PC-3 (cell line): ENCODE measurements around the gene MMP7. TPM values are rescaled to one million over a fixed set of nuclear protein-coding genes. Genes with fewer than 3 reads are reported as not detected.
A peak's percentile ranks its signal among the peaks of the same experiment; 100 is the strongest.

Source experiments
- ATAC-seq: fragments of 200-7000 bp; cut with Tn5 transposase; 2 replicates; pipeline ENCODE4 v1.9.1; 2020; ENCODE audit warnings: mild to moderate bottlenecking, moderate library complexity
- BruUV-seq: library from RNA; stranded (reverse); fragments of 400-500 nt; replicated peaks from 2 replicates; lab custom pipeline; 2021; lab: Mats Ljungman, UMichigan
- CTCF ChIA-PET: fragments of 300-600 bp; sonication (Branson Sonifier 250); formaldehyde crosslinking; loops from one replicate; lab custom pipeline; 2022; ENCODE audit warnings: antibody characterized with exemption; lab: Charles Lee
- POLR2A ChIA-PET: fragments of 300-600 bp; sonication (Branson Sonifier 250); formaldehyde crosslinking; loops from one replicate; lab custom pipeline; 2022; ENCODE audit warnings: antibody characterized with exemption; ENCODE audit not compliant: unreplicated experiment; lab: Charles Lee
- DNase-seq: peaks from one replicate; pipeline ENCODE4 v3.0.0-alpha.2; 2015
- H2AFZ ChIP-seq: fragments of 300-600 bp; sonication (generic); 2 replicates; pipeline ENCODE4 v1.6.0; 2016; ENCODE audit warnings: antibody characterized with exemption, low read length
- H3F3A ChIP-seq: fragments of 300-600 bp; sonication (generic); one replicate; pipeline ENCODE4 v1.6.0; 2017; ENCODE audit warnings: antibody characterized with exemption, low read length, control low read depth, mild to moderate bottlenecking; ENCODE audit not compliant: unreplicated experiment
- H3K27ac ChIP-seq: fragments of 300-600 bp; sonication (generic); 2 replicates; pipeline ENCODE4 v1.5.1; 2016; ENCODE audit warnings: mild to moderate bottlenecking, low read length
- H3K27me3 ChIP-seq: fragments of 300-600 bp; sonication (generic); 2 replicates; pipeline ENCODE4 v1.6.1; 2016; ENCODE audit warnings: low read length, mixed read lengths
- H3K36me3 ChIP-seq: fragments of 300-600 bp; sonication (generic); 2 replicates; pipeline ENCODE4 v1.6.1; 2016; ENCODE audit warnings: low read depth, mixed run types, low read length, mixed read lengths
- H3K4me1 ChIP-seq: fragments of 300-600 bp; sonication (generic); 2 replicates; pipeline ENCODE4 v1.5.1; 2016; ENCODE audit warnings: low read length; ENCODE audit not compliant: insufficient read depth
- H3K4me2 ChIP-seq: fragments of 300-600 bp; sonication (generic); 2 replicates; pipeline ENCODE4 v1.6.0; 2016; ENCODE audit warnings: low read length
- H3K4me3 ChIP-seq: fragments of 300-600 bp; sonication (generic); 2 replicates; pipeline ENCODE4 v1.5.1; 2016; ENCODE audit warnings: mild to moderate bottlenecking, low read length, mixed read lengths
- H3K79me2 ChIP-seq: fragments of 300-600 bp; sonication (generic); 2 replicates; pipeline ENCODE4 v1.6.1; 2017; ENCODE audit warnings: low read length, mixed read lengths
- H3K9ac ChIP-seq: fragments of 300-600 bp; sonication (generic); 2 replicates; pipeline ENCODE4 v1.6.0; 2016; ENCODE audit warnings: mild to moderate bottlenecking, low read length
- H3K9me2 ChIP-seq: fragments of 300-600 bp; sonication (generic); replicated peaks from 2 replicates; pipeline ENCODE4 v1.6.1; 2016; ENCODE audit warnings: mixed run types, low read length, mixed read lengths
- H3K9me3 ChIP-seq: fragments of 300-600 bp; sonication (generic); 2 replicates; pipeline ENCODE4 v1.6.1; 2016; ENCODE audit warnings: low read length, mixed read lengths
- H4K20me1 ChIP-seq: fragments of 300-600 bp; sonication (generic); 2 replicates; pipeline ENCODE4 v1.6.1; 2016; ENCODE audit warnings: low read length, mixed read lengths
- CTCF ChIP-seq: fragments of 300-600 bp; sonication (generic); conservative IDR thresholded peaks from 2 replicates; pipeline ENCODE4 v1.5.1; 2017; ENCODE audit warnings: antibody characterized with exemption, low read depth, mild to moderate bottlenecking, low read length
- EZH2 ChIP-seq: fragments of 300-600 bp; sonication (generic); IDR thresholded peaks from one replicate; pipeline ENCODE4 v1.6.1; 2017; ENCODE audit warnings: antibody characterized with exemption, mild to moderate bottlenecking, low read length; ENCODE audit not compliant: unreplicated experiment
- EZH2phosphoT487 ChIP-seq: fragments of 300-600 bp; sonication (generic); IDR thresholded peaks from 2 replicates; pipeline ENCODE4 v1.6.1; 2018; ENCODE audit warnings: mild to moderate bottlenecking, antibody characterized with exemption, low read length, borderline replicate concordance
- intact Hi-C: fragments of 100-400 bp; cut with micrococcal nuclease; formaldehyde crosslinking; loops from 2 replicates; pipeline ENCODE4 v1.9.0; 2023
- total RNA-seq: library from RNA; depleted of rRNA; stranded (reverse); fragments of >200 nt; gene quantifications from 2 replicates; pipeline ENCODE4 v1.2.3, GENCODE V29; 2014

MMP7 gene
- total RNA-seq, 1 experiment from 2014 or later, result 0.18 TPM

- intact Hi-C loops, result no loop called here
- ATAC-seq, result no peak
- H3F3A ChIP-seq, result no peaks in the 10 kb centered on the region
- BruUV-seq, result no TSS peak
- no peak overlapping the region for H3K4me2 ChIP-seq
- TF ChIP-seq CTCF (no peak), EZH2 (no peak), EZH2phosphoT487 (no peak)
- ChIA-PET POLR2A (interaction anchor here (0.6 kb wide), 1 partner anchor 305 kb away, joined by 8 read pairs; no protein-coding TSS in a partner anchor), CTCF (interaction anchor here (0.6 kb wide), 1 partner anchor 32 kb away, joined by 3 read pairs; no protein-coding TSS in a partner anchor)
- H2AFZ ChIP-seq, result no peak overlapping the region
- H3K79me2 ChIP-seq, result no peaks in the 10 kb centered on the region
- H3K36me3 ChIP-seq, result no peaks in the 10 kb centered on the region
- H3K27me3 ChIP-seq, result no peaks in the 10 kb centered on the region
- H3K9ac ChIP-seq, result no peak overlapping the region
- H3K9me2 ChIP-seq, result no peaks in the 10 kb centered on the region
- H3K27ac ChIP-seq, result no peak overlapping the region
- no peaks in the 10 kb centered on the region for H4K20me1 ChIP-seq
- DNase-seq, result no peak
- no peak overlapping the region for H3K4me3 ChIP-seq
- no peaks in the 10 kb centered on the region for H3K9me3 ChIP-seq
- peaks cover 28% of the 10 kb centered on the region for H3K4me1 ChIP-seq
Observed at GRCh38 chr11:102478673-102479299, 51.8 kb downstream of the MMP7 start.

GRCh38 chr11:102476812-102477211 is 53.7 kb downstream of the MMP7 start:
- Histone ChIP-seq H3K27ac (peak overlapping the region; percentile 22), H3K4me3 (no peak overlapping the region), H4K20me1 (no peaks in the 10 kb centered on the region), H3K36me3 (no peaks in the 10 kb centered on the region), H3K79me2 (no peaks in the 10 kb centered on the region), H3K27me3 (no peaks in the 10 kb centered on the region), H3K9ac (no peak overlapping the region), H2AFZ (peak overlapping the region; percentile 69), H3F3A (no peaks in the 10 kb centered on the region), H3K4me1 (peaks cover 23% of the 10 kb centered on the region), H3K9me2 (no peaks in the 10 kb centered on the region), H3K9me3 (no peaks in the 10 kb centered on the region), H3K4me2 (peak overlapping the region; percentile 56)
- TF ChIP-seq CTCF, result no peak
- TF ChIP-seq EZH2, result no peak
- no peak for TF ChIP-seq EZH2phosphoT487
- DNase-seq (peak; percentile 81), ATAC-seq (peak; percentile 100)
- POLR2A ChIA-PET, result no interaction called here
- CTCF ChIA-PET, result no interaction called here
- BruUV-seq, result no TSS peak
- intact Hi-C loops, result no loop called here

- peak overlapping the region; percentile 69 for H2AFZ ChIP-seq
- H3K4me3 ChIP-seq, result no peak overlapping the region
- no peaks in the 10 kb centered on the region for H3K27me3 ChIP-seq
- no peak overlapping the region for H3K27ac ChIP-seq
- H3F3A ChIP-seq, result no peaks in the 10 kb centered on the region
- intact Hi-C loops, result no loop called here
- ATAC-seq (no peak; the same call in 1 of the 2 replicates), DNase-seq (no peak)
- no peak overlapping the region for H3K9ac ChIP-seq
- H3K4me2 ChIP-seq, result peak overlapping the region; percentile 56
- no peaks in the 10 kb centered on the region for H4K20me1 ChIP-seq
- no peaks in the 10 kb centered on the region for H3K36me3 ChIP-seq
- no TSS peak for BruUV-seq
- POLR2A ChIA-PET, result interaction anchor here (0.8 kb wide), 1 partner anchor 15 kb away, joined by 3 read pairs; no protein-coding TSS in a partner anchor
- no peak for TF ChIP-seq EZH2phosphoT487
- no peak for TF ChIP-seq EZH2
- no peak for TF ChIP-seq CTCF
- H3K79me2 ChIP-seq, result no peaks in the 10 kb centered on the region
- H3K9me3 ChIP-seq, result no peaks in the 10 kb centered on the region
- peaks cover 23% of the 10 kb centered on the region for H3K4me1 ChIP-seq
- CTCF ChIA-PET, result no interaction called here
- H3K9me2 ChIP-seq, result no peaks in the 10 kb centered on the region
Observed at GRCh38 chr11:102476069-102476468, 54.5 kb downstream of the MMP7 start.
